ENCODE data around the gene ADAMTS18. TPM values are rescaled to one million over a fixed set of nuclear protein-coding genes. Genes with fewer than 3 reads are reported as not detected.
"Not testable (repeated sequence)": the region's sequence is repeated elsewhere in the genome, so short reads cannot be mapped to it uniquely, and the experiment has no call there.

The ADAMTS18 gene
- total and polyA plus RNA-seq, 4 experiments from 2014 or later = not detected

GRCh38 chr16:77271532-77272426, 163.1 kb downstream of the ADAMTS18 start:
- H3K27me3 Mint-ChIP-seq = peaks cover 10 to 25% of the 10 kb centered on the region in 2 donors
- Histone ChIP-seq H3K27ac (ENCODE audit: low read depth, low read length) (no peak overlapping the region), H3K9me3 (ENCODE audit: control insufficient read depth in 1 of 2, low read length in 2 of 2) (no peaks in the 10 kb centered on the region), H3K36me3 (ENCODE audit: insufficient read depth, low read length) (no peaks in the 10 kb centered on the region), H3K27me3 (ENCODE audit: insufficient read depth, low read length) (no peaks in the 10 kb centered on the region), H3K4me1 (ENCODE audit: insufficient read depth, low read length) (no peaks in the 10 kb centered on the region), H3K4me3 (ENCODE audit: low read length in 2 of 2) (no peak overlapping the region)
- intact Hi-C loops (cut with micrococcal nuclease) = no loop called here
- H3K4me3 Mint-ChIP-seq = no peak overlapping the region
- POLR2A ChIA-PET (ENCODE audit: partially characterized antibody) = no interaction called here
- H3K36me3 Mint-ChIP-seq = no peaks in the 10 kb centered on the region
- H3K9me3 Mint-ChIP-seq = peaks cover 0 to 7% (median 0%) of the 10 kb centered on the region in 8 donors
- no peak overlapping the region for H3K27ac Mint-ChIP-seq
- H3K4me1 Mint-ChIP-seq = peaks cover 0 to 1% (median 0%) of the 10 kb centered on the region in 4 donors
- CTCF ChIA-PET (ENCODE audit: partially characterized antibody) = no interaction called here
- DNase-seq = no peak

GRCh38 chr16:77266185-77266584, 168.6 kb downstream of the ADAMTS18 start:
- H3K36me3 Mint-ChIP-seq; H3K4me3 ChIP-seq (ENCODE audit: low read length in 2 of 2); H3K27ac Mint-ChIP-seq; DNase-seq; H3K27me3 ChIP-seq (ENCODE audit: insufficient read depth, low read length); intact Hi-C loops (cut with micrococcal nuclease); POLR2A ChIA-PET (ENCODE audit: partially characterized antibody); H3K4me3 Mint-ChIP-seq; H3K4me1 ChIP-seq (ENCODE audit: insufficient read depth, low read length); H3K9me3 Mint-ChIP-seq; H3K9me3 ChIP-seq (ENCODE audit: control insufficient read depth in 1 of 2, low read length in 2 of 2); H3K27ac ChIP-seq (ENCODE audit: low read depth, low read length); CTCF ChIA-PET (ENCODE audit: partially characterized antibody); H3K4me1 Mint-ChIP-seq; H3K36me3 ChIP-seq (ENCODE audit: insufficient read depth, low read length): not testable (repeated sequence)
- H3K27me3 Mint-ChIP-seq = peaks cover 20 to 26% of the 10 kb centered on the region in 2 donors

- Histone ChIP-seq H3K4me3 (ENCODE audit: low read length in 2 of 2) (no peak overlapping the region), H3K9me3 (ENCODE audit: control insufficient read depth in 1 of 2, low read length in 2 of 2) (no peaks in the 10 kb centered on the region), H3K36me3 (ENCODE audit: insufficient read depth, low read length) (no peaks in the 10 kb centered on the region), H3K27me3 (ENCODE audit: insufficient read depth, low read length) (no peaks in the 10 kb centered on the region), H3K27ac (ENCODE audit: low read depth, low read length) (no peak overlapping the region), H3K4me1 (ENCODE audit: insufficient read depth, low read length) (no peaks in the 10 kb centered on the region)
- ChIA-PET POLR2A (ENCODE audit: partially characterized antibody) (no interaction called here), CTCF (ENCODE audit: partially characterized antibody) (no interaction called here)
- H3K4me3 Mint-ChIP-seq = no peak overlapping the region
- no peak for DNase-seq
- intact Hi-C loops (cut with micrococcal nuclease) = no loop called here
- H3K9me3 Mint-ChIP-seq = peaks cover 0 to 10% (median 3%) of the 10 kb centered on the region in 8 donors
- H3K36me3 Mint-ChIP-seq = no peaks in the 10 kb centered on the region
- no peaks in the 10 kb centered on the region for H3K4me1 Mint-ChIP-seq
- H3K27ac Mint-ChIP-seq = no peak overlapping the region
- peaks cover 20 to 23% of the 10 kb centered on the region in 2 donors for H3K27me3 Mint-ChIP-seq
Measured at GRCh38 chr16:77262971-77263370, 171.9 kb downstream of the ADAMTS18 start.

- no peak overlapping the region for H3K4me3 Mint-ChIP-seq
- peaks cover 0 to 2% (median 0%) of the 10 kb centered on the region in 8 donors for H3K9me3 Mint-ChIP-seq
- no peaks in the 10 kb centered on the region for H3K36me3 Mint-ChIP-seq
- Histone ChIP-seq H3K4me3 (ENCODE audit: low read length in 2 of 2) (no peak overlapping the region), H3K9me3 (ENCODE audit: control insufficient read depth in 1 of 2, low read length in 2 of 2) (no peaks in the 10 kb centered on the region), H3K36me3 (ENCODE audit: insufficient read depth, low read length) (no peaks in the 10 kb centered on the region), H3K27ac (ENCODE audit: low read depth, low read length) (no peak overlapping the region), H3K27me3 (ENCODE audit: insufficient read depth, low read length) (no peaks in the 10 kb centered on the region), H3K4me1 (ENCODE audit: insufficient read depth, low read length) (no peaks in the 10 kb centered on the region)
- intact Hi-C loops (cut with micrococcal nuclease) = no loop called here
- H3K27me3 Mint-ChIP-seq = peaks cover 4 to 7% of the 10 kb centered on the region in 2 donors
- CTCF ChIA-PET (ENCODE audit: partially characterized antibody) = interaction anchor here (1.2 to 1.3 kb wide), 2 partner anchors 14 to 334 kb away, joined by 3 read pairs; no protein-coding TSS in a partner anchor
- H3K27ac Mint-ChIP-seq = no peak overlapping the region
- no peaks in the 10 kb centered on the region for H3K4me1 Mint-ChIP-seq
- DNase-seq = no peak
- POLR2A ChIA-PET (ENCODE audit: partially characterized antibody) = no interaction called here
Measured at GRCh38 chr16:77250400-77250799, 184.4 kb downstream of the ADAMTS18 start.

GRCh38 chr16:77246150-77246549, 188.7 kb downstream of the ADAMTS18 start:
- H3K4me1 ChIP-seq (ENCODE audit: insufficient read depth, low read length) = no peaks in the 10 kb centered on the region
- H3K4me3 Mint-ChIP-seq = no peak overlapping the region
- H3K4me3 ChIP-seq (ENCODE audit: low read length in 2 of 2) = no peak overlapping the region
- DNase-seq = no peak
- no peak overlapping the region for H3K27ac Mint-ChIP-seq
- ChIA-PET POLR2A (ENCODE audit: partially characterized antibody) (no interaction called here), CTCF (ENCODE audit: partially characterized antibody) (interaction anchor here (0.9 to 2.7 kb wide), 2 partner anchors 9 to 336 kb away, joined by 3 to 9 read pairs; no protein-coding TSS in a partner anchor)
- H3K27ac ChIP-seq (ENCODE audit: low read depth, low read length) = no peak overlapping the region
- no peaks in the 10 kb centered on the region for H3K36me3 Mint-ChIP-seq
- peaks cover 0 to 2% (median 0%) of the 10 kb centered on the region in 8 donors for H3K9me3 Mint-ChIP-seq
- H3K9me3 ChIP-seq (ENCODE audit: control insufficient read depth in 1 of 2, low read length in 2 of 2) = no peaks in the 10 kb centered on the region
- peaks cover 2 to 4% of the 10 kb centered on the region in 2 donors for H3K27me3 Mint-ChIP-seq
- H3K36me3 ChIP-seq (ENCODE audit: insufficient read depth, low read length) = no peaks in the 10 kb centered on the region
- intact Hi-C loops (cut with micrococcal nuclease) = no loop called here
- H3K27me3 ChIP-seq (ENCODE audit: insufficient read depth, low read length) = no peaks in the 10 kb centered on the region
- no peaks in the 10 kb centered on the region for H3K4me1 Mint-ChIP-seq

GRCh38 chr16:77242471-77242870, 192.4 kb downstream of the ADAMTS18 start:
- CTCF ChIA-PET (ENCODE audit: partially characterized antibody) = interaction anchor here (17.6 kb wide), 1 partner anchor 343 kb away, joined by 216 read pairs; no protein-coding TSS in a partner anchor
- H3K4me1 ChIP-seq (ENCODE audit: insufficient read depth, low read length); H3K4me3 ChIP-seq (ENCODE audit: low read length in 2 of 2); H3K4me3 Mint-ChIP-seq; H3K27me3 Mint-ChIP-seq; intact Hi-C loops (cut with micrococcal nuclease); H3K9me3 Mint-ChIP-seq; H3K27me3 ChIP-seq (ENCODE audit: insufficient read depth, low read length); H3K36me3 ChIP-seq (ENCODE audit: insufficient read depth, low read length); H3K36me3 Mint-ChIP-seq; H3K27ac ChIP-seq (ENCODE audit: low read depth, low read length); DNase-seq; H3K27ac Mint-ChIP-seq; H3K4me1 Mint-ChIP-seq; H3K9me3 ChIP-seq (ENCODE audit: control insufficient read depth in 1 of 2, low read length in 2 of 2); POLR2A ChIA-PET (ENCODE audit: partially characterized antibody): not testable (repeated sequence)

GRCh38 chr16:77238593-77238992, 196.2 kb downstream of the ADAMTS18 start:
- Histone ChIP-seq H3K36me3 (ENCODE audit: insufficient read depth, low read length) (no peaks in the 10 kb centered on the region), H3K9me3 (ENCODE audit: control insufficient read depth in 1 of 2, low read length in 2 of 2) (no peaks in the 10 kb centered on the region), H3K27me3 (ENCODE audit: insufficient read depth, low read length) (no peaks in the 10 kb centered on the region), H3K4me1 (ENCODE audit: insufficient read depth, low read length) (no peaks in the 10 kb centered on the region), H3K4me3 (ENCODE audit: low read length in 2 of 2) (no peak overlapping the region), H3K27ac (ENCODE audit: low read depth, low read length) (no peak overlapping the region)
- Mint-ChIP-seq H3K9me3 (peaks cover 0 to 2% (median 0%) of the 10 kb centered on the region in 8 donors), H3K27me3 (peaks cover 8 to 14% of the 10 kb centered on the region in 2 donors), H3K4me1 (peaks cover 2 to 6% (median 5%) of the 10 kb centered on the region in 4 donors), H3K4me3 (no peak overlapping the region), H3K27ac (no peak overlapping the region), H3K36me3 (no peaks in the 10 kb centered on the region)
- ChIA-PET CTCF (ENCODE audit: partially characterized antibody) (interaction anchor here (17.6 kb wide), 1 partner anchor 347 kb away, joined by 216 read pairs; no protein-coding TSS in a partner anchor), POLR2A (ENCODE audit: partially characterized antibody) (no interaction called here)
- intact Hi-C loops (cut with micrococcal nuclease) = no loop called here
- DNase-seq = no peak
